ENCODE data around the gene WDFY4.

The WDFY4 gene

DNA sequence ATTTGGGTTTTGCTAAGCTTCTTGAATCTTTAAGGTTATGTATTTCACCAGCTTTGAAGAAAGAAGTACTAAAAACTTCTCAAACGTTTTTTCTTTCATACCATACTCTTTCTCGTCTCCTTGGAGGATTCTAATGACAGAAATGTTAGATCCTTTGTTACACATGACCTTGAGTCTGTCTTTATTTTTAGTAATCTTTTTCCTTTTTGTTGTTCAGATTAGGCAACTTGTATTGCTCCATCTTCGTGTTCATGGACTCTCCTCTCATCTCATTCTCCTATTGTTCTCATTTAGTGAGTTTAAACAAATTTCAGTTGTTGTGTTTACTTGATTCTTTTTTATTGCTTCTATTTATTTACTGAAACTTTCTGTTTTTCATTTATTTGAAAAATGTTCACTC is 73.7 kb downstream of the WDFY4 start:
- no peak for TF ChIP-seq CSDC2 (CRISPR knock-in tag; IDR thresholded peaks at IDR 0.05)
- no peak for TF ChIP-seq ZC3H10 (CRISPR knock-in tag; IDR thresholded peaks at IDR 0.05)
- no peak for TF ChIP-seq TOX (CRISPR knock-in tag; IDR thresholded peaks at IDR 0.05; ENCODE audit: borderline replicate concordance)
- no peak for TF ChIP-seq PPARA (CRISPR knock-in tag; IDR thresholded peaks at IDR 0.05; ENCODE audit: borderline replicate concordance)
- TF ChIP-seq ZFP3 (CRISPR knock-in tag; IDR thresholded peaks at IDR 0.05), result no peak
- TF ChIP-seq, protein P1, sequence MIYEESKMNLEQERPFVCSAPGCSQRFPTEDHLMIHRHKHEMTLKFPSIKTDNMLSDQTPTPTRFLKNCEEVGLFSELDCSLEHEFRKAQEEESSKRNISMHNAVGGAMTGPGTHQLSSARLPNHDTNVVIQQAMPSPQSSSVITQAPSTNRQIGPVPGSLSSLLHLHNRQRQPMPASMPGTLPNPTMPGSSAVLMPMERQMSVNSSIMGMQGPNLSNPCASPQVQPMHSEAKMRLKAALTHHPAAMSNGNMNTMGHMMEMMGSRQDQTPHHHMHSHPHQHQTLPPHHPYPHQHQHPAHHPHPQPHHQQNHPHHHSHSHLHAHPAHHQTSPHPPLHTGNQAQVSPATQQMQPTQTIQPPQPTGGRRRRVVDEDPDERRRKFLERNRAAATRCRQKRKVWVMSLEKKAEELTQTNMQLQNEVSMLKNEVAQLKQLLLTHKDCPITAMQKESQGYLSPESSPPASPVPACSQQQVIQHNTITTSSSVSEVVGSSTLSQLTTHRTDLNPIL (CRISPR knock-in tag; IDR thresholded peaks at IDR 0.05; ENCODE audit: low read depth), result no peak
- no peak for TF ChIP-seq ESRRG (CRISPR knock-in tag; IDR thresholded peaks at IDR 0.05)
- no peak for TF ChIP-seq BACH2 (CRISPR knock-in tag; IDR thresholded peaks at IDR 0.05; ENCODE audit: borderline replicate concordance)
- TF ChIP-seq OSR1 (CRISPR knock-in tag; IDR thresholded peaks at IDR 0.05), result no peak
- TF ChIP-seq ZFP30 (CRISPR knock-in tag; IDR thresholded peaks at IDR 0.05), result no peak
- TF ChIP-seq TCF4 (CRISPR knock-in tag; IDR thresholded peaks at IDR 0.05; ENCODE audit: borderline replicate concordance), result no peak
- TF ChIP-seq ZNF8 (CRISPR knock-in tag; IDR thresholded peaks at IDR 0.05), result no peak
- no peak for TF ChIP-seq RARB (CRISPR knock-in tag; IDR thresholded peaks at IDR 0.05)
- TF ChIP-seq TSHZ2 (CRISPR knock-in tag; IDR thresholded peaks at IDR 0.05), result no peak
- TF ChIP-seq, protein P2, sequence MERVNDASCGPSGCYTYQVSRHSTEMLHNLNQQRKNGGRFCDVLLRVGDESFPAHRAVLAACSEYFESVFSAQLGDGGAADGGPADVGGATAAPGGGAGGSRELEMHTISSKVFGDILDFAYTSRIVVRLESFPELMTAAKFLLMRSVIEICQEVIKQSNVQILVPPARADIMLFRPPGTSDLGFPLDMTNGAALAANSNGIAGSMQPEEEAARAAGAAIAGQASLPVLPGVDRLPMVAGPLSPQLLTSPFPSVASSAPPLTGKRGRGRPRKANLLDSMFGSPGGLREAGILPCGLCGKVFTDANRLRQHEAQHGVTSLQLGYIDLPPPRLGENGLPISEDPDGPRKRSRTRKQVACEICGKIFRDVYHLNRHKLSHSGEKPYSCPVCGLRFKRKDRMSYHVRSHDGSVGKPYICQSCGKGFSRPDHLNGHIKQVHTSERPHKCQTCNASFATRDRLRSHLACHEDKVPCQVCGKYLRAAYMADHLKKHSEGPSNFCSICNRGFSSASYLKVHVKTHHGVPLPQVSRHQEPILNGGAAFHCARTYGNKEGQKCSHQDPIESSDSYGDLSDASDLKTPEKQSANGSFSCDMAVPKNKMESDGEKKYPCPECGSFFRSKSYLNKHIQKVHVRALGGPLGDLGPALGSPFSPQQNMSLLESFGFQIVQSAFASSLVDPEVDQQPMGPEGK (CRISPR knock-in tag; IDR thresholded peaks at IDR 0.05; ENCODE audit: borderline replicate concordance), result no peak
- no peak for TF ChIP-seq CSRNP3 (CRISPR knock-in tag; IDR thresholded peaks at IDR 0.05)
- no peak for TF ChIP-seq GLIS3 (CRISPR knock-in tag; IDR thresholded peaks at IDR 0.05)
- TF ChIP-seq ISL1 (CRISPR knock-in tag; IDR thresholded peaks at IDR 0.05), result no peak
- TF ChIP-seq ZNF565 (CRISPR knock-in tag; conservative IDR thresholded peaks at IDR 0.05; ENCODE audit: low read depth), result no peak
- no peak for ATAC-seq

DNA sequence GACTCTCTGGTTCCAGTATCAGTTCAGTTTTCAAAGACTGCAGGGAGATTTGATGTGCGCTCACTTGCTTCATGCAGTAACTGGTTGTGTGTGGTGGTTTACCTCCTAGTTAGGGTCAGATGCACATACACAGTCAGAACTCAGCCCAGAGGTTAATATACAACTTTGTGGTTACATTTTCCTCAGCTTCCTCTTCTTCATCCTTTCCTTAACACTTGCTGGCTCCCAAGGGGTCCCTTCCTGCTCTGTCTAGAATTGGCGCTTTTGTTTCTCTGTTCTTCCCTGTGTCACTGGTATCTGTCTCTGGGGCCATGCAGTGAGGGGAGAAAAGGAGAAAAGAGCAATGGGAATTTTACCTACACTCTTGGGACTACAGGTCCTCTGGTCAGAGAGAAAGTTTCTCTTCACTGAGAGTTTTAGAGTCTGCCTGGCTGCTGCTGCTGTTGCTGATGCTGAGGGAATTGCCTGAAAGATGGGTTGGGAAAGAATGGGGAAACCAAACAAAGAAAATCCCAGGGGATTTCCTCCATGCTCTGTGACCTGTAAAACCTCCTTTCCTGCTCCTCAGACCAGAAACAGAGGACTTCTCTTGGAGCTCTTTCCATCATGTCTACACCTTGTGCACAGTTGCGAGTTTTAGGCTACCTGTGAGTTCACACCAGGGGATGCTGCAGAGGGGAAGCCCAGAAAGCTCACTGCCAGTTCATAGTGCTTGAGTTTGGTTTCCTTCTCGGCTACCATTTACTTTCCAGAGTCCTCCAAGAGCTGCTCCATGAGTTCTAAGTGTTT is 74.6 kb downstream of the WDFY4 start:
- ATAC-seq, result no peak
- TF ChIP-seq ZC3H10 (CRISPR knock-in tag; IDR thresholded peaks at IDR 0.05) (no peak), CSDC2 (CRISPR knock-in tag; IDR thresholded peaks at IDR 0.05) (no peak), ESRRG (CRISPR knock-in tag; IDR thresholded peaks at IDR 0.05) (no peak), CSRNP3 (CRISPR knock-in tag; IDR thresholded peaks at IDR 0.05) (no peak), ZNF8 (CRISPR knock-in tag; IDR thresholded peaks at IDR 0.05) (no peak), SNAI2 (CRISPR knock-in tag; IDR thresholded peaks at IDR 0.05) (no peak), ZFP3 (CRISPR knock-in tag; IDR thresholded peaks at IDR 0.05) (no peak), BACH2 (CRISPR knock-in tag; IDR thresholded peaks at IDR 0.05; ENCODE audit: borderline replicate concordance) (no peak), TOX (CRISPR knock-in tag; IDR thresholded peaks at IDR 0.05; ENCODE audit: borderline replicate concordance) (no peak), OSR1 (CRISPR knock-in tag; IDR thresholded peaks at IDR 0.05) (no peak), GLIS3 (CRISPR knock-in tag; IDR thresholded peaks at IDR 0.05) (no peak), ISL1 (CRISPR knock-in tag; IDR thresholded peaks at IDR 0.05) (no peak), TSHZ2 (CRISPR knock-in tag; IDR thresholded peaks at IDR 0.05) (no peak), ZNF70 (CRISPR knock-in tag; IDR thresholded peaks at IDR 0.05) (no peak), ARNTL (CRISPR knock-in tag; IDR thresholded peaks at IDR 0.05; ENCODE audit: borderline replicate concordance, low read depth) (no peak)
- TF ChIP-seq, protein P1 (CRISPR knock-in tag; IDR thresholded peaks at IDR 0.05; ENCODE audit: low read depth), result no peak
- TF ChIP-seq, protein P3, sequence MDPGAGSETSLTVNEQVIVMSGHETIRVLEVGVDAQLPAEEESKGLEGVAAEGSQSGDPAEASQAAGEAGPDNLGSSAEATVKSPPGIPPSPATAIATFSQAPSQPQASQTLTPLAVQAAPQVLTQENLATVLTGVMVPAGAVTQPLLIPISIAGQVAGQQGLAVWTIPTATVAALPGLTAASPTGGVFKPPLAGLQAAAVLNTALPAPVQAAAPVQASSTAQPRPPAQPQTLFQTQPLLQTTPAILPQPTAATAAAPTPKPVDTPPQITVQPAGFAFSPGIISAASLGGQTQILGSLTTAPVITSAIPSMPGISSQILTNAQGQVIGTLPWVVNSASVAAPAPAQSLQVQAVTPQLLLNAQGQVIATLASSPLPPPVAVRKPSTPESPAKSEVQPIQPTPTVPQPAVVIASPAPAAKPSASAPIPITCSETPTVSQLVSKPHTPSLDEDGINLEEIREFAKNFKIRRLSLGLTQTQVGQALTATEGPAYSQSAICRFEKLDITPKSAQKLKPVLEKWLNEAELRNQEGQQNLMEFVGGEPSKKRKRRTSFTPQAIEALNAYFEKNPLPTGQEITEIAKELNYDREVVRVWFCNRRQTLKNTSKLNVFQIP (CRISPR knock-in tag; IDR thresholded peaks at IDR 0.05; ENCODE audit: borderline replicate concordance, low read depth), result no peak
